IMR-90 (cell line): Measurements from ENCODE around the gene KCTD13. TPM values are rescaled to one million over a fixed set of nuclear protein-coding genes. Genes with fewer than 3 reads are reported as not detected.

Experiments
- ATAC-seq: fragments of 200-7000 bp; cut with Tn5 transposase; 2 replicates; pipeline ENCODE4 v1.9.1; 2020; ENCODE audit warnings: low read depth, mild to moderate bottlenecking, moderate library complexity
- BruUV-seq: library from RNA; stranded (reverse); fragments of 400-500 nt; replicated peaks from 2 replicates; lab custom pipeline; 2021; lab: Mats Ljungman, UMichigan
- CTCF ChIA-PET: fragments of 300-600 bp; formaldehyde crosslinking; extraction: SDS; loops from one replicate; lab custom pipeline; 2021; ENCODE audit warnings: antibody characterized with exemption; lab: Yijun Ruan, JAX
- POLR2A ChIA-PET: fragments of 300-600 bp; sonication (Branson Sonifier 250); formaldehyde crosslinking; loops from one replicate; lab custom pipeline; 2022; ENCODE audit warnings: antibody characterized with exemption; ENCODE audit not compliant: unreplicated experiment; lab: Charles Lee
- DNase-seq: peaks from one replicate; pipeline ENCODE4 v3.0.0; 2013
- H2AFZ ChIP-seq: replicated peaks from 2 replicates; pipeline ENCODE3; 2013; ENCODE audit warnings: low read length, mild to moderate bottlenecking; ENCODE audit not compliant: poor library complexity
- H2AK5ac ChIP-seq: 2 replicates; pipeline ENCODE4 v1.6.1; 2013; ENCODE audit warnings: low read depth, low read length, inconsistent platforms
- H2AK9ac ChIP-seq: replicated peaks from 2 replicates; pipeline ENCODE3; 2013; ENCODE audit warnings: mild to moderate bottlenecking, low read depth, low read length, moderate library complexity; ENCODE audit not compliant: poor library complexity
- H2BK120ac ChIP-seq: 2 replicates; pipeline ENCODE4 v1.6.1; 2013; ENCODE audit warnings: low read depth, low read length, inconsistent platforms
- H2BK15ac ChIP-seq: 3 replicates; pipeline ENCODE4 v1.6.1; 2013; ENCODE audit warnings: low read depth, low read length, inconsistent platforms
- H2BK20ac ChIP-seq: 2 replicates; pipeline ENCODE4 v1.6.1; 2013; ENCODE audit warnings: low read depth, mild to moderate bottlenecking, inconsistent platforms, low read length, moderate library complexity
- H2BK5ac ChIP-seq: 2 replicates; pipeline ENCODE4 v1.6.1; 2013; ENCODE audit warnings: mild to moderate bottlenecking, low read depth, low read length, inconsistent platforms; ENCODE audit not compliant: poor library complexity, severe bottlenecking
- H3K14ac ChIP-seq: replicated peaks from 2 replicates; pipeline ENCODE4 v1.6.1; 2013; ENCODE audit warnings: low read depth, low read length, inconsistent platforms
- H3K18ac ChIP-seq: 2 replicates; pipeline ENCODE4 v1.6.1; 2013; ENCODE audit warnings: low read depth, low read length, control low read depth
- H3K23ac ChIP-seq: 2 replicates; pipeline ENCODE4 v1.6.1; 2013; ENCODE audit warnings: low read depth, low read length, inconsistent platforms
- H3K27ac ChIP-seq: 2 replicates; pipeline ENCODE4 v1.5.1; 2013; ENCODE audit warnings: mild to moderate bottlenecking, control low read depth, low read length; ENCODE audit not compliant: insufficient read depth
- H3K27me3 ChIP-seq: 2 replicates; pipeline ENCODE4 v1.6.1; 2013; ENCODE audit warnings: low read length; ENCODE audit not compliant: control insufficient read depth, insufficient read depth
- H3K36me3 ChIP-seq: 2 replicates; pipeline ENCODE4 v1.6.1; 2013; ENCODE audit warnings: low read length, mixed read lengths; ENCODE audit not compliant: control insufficient read depth, insufficient read depth
- H3K4ac ChIP-seq: 2 replicates; pipeline ENCODE4 v1.6.1; 2013; ENCODE audit warnings: low read depth, low read length, inconsistent platforms
- H3K4me1 ChIP-seq: 2 replicates; pipeline ENCODE4 v1.6.1; 2013; ENCODE audit warnings: low read length, mixed read lengths; ENCODE audit not compliant: control insufficient read depth, insufficient read depth
- H3K4me2 ChIP-seq: 2 replicates; pipeline ENCODE4 v1.6.1; 2013; ENCODE audit warnings: low read depth, mild to moderate bottlenecking, control low read depth, low read length, moderate library complexity
- H3K4me3 ChIP-seq: 2 replicates; pipeline ENCODE4 v1.5.1; 2013; ENCODE audit warnings: low read depth, mild to moderate bottlenecking, control low read depth, low read length, moderate library complexity; ENCODE audit not compliant: insufficient read depth
- H3K56ac ChIP-seq: 2 replicates; pipeline ENCODE4 v1.6.1; 2013; ENCODE audit warnings: low read length, inconsistent platforms; ENCODE audit not compliant: insufficient read depth; ENCODE audit errors: extremely low read depth
- H3K79me1 ChIP-seq, 2 experiments: 2 replicates each; pipeline ENCODE4 v1.6.1; 2013; ENCODE audit warnings: low read length in 2 of 2, inconsistent platforms in 1 of 2, low read depth in 1 of 2
- H3K9ac ChIP-seq: 2 replicates; pipeline ENCODE4 v1.6.1; 2013; ENCODE audit warnings: low read depth, low read length, control low read depth
- H3K9me1 ChIP-seq: 2 replicates; pipeline ENCODE4 v1.6.1; 2013; ENCODE audit warnings: low read length, inconsistent platforms; ENCODE audit not compliant: insufficient read depth
- H3K9me3 ChIP-seq: 2 replicates; pipeline ENCODE4 v1.6.1; 2013; ENCODE audit warnings: low read length; ENCODE audit not compliant: control insufficient read depth, insufficient read depth
- H4K20me1 ChIP-seq: 2 replicates; pipeline ENCODE4 v1.6.1; 2013; ENCODE audit warnings: low read length, inconsistent platforms; ENCODE audit not compliant: insufficient read depth
- H4K5ac ChIP-seq: 2 replicates; pipeline ENCODE4 v1.6.1; 2013; ENCODE audit warnings: mild to moderate bottlenecking, low read depth, low read length, control low read depth
- H4K8ac ChIP-seq, 2 experiments: 2 replicates each; pipeline ENCODE4 v1.6.1; 2013; ENCODE audit warnings: low read depth in 2 of 2, low read length in 2 of 2, control low read depth in 1 of 2, inconsistent platforms in 1 of 2
- H4K91ac ChIP-seq: 2 replicates; pipeline ENCODE4 v1.6.1; 2013; ENCODE audit warnings: low read depth, low read length, inconsistent platforms; ENCODE audit not compliant: insufficient read depth
- CHD1 ChIP-seq: IDR thresholded peaks from 2 replicates; pipeline ENCODE4 v1.6.1; 2012; ENCODE audit warnings: low read depth, low read length, improper control_type of control experiment
- POLR2A ChIP-seq: IDR thresholded peaks from 2 replicates; pipeline ENCODE4 v1.6.1; 2012; ENCODE audit warnings: mild to moderate bottlenecking, low read depth, low read length
- RAD21 ChIP-seq: IDR thresholded peaks from 2 replicates; pipeline ENCODE4 v1.6.1; 2012; ENCODE audit warnings: low read length, improper control_type of control experiment
- RFX5 ChIP-seq: IDR thresholded peaks from 2 replicates; pipeline ENCODE4 v1.8.0; 2012; ENCODE audit warnings: low read depth, mild to moderate bottlenecking, low read length, moderate library complexity
- WGBS, 2 experiments: methylation state at CpG; one replicate each; pipeline versions ENCODE4 v1.1.5 to v1.1.7; 2013; ENCODE audit warnings: missing lambda C conversion rate in 2 of 2; ENCODE audit not compliant: insufficient read length in 1 of 2; ENCODE audit errors: extremely low coverage in 2 of 2; 5-methylcytosine and 5-hydroxymethylcytosine counted together
- dilution Hi-C: fragments of 300-500 bp; cut with HindIII; formaldehyde crosslinking; loops from one replicate; pipeline ENCODE4 v1.14.3; 2018; ENCODE audit warnings: low sequenced_read_pairs; ENCODE audit not compliant: unreplicated experiment
- in situ Hi-C: fragments of 300-500 bp; cut with MboI; formaldehyde crosslinking; loops from 3 replicates; pipeline ENCODE4 v1.14.3; 2019; ENCODE audit warnings: low sequenced_read_pairs, inconsistent platforms, mixed read lengths
- intact Hi-C: fragments of 100-400 bp; cut with micrococcal nuclease; formaldehyde crosslinking; loops from 2 replicates; pipeline ENCODE4 v1.10.0; 2022
- polyA plus RNA-seq, 3 experiments: library from polyadenylated mRNA; depleted of rRNA; stranded (reverse); fragments of >200 nt; gene quantifications; 2 replicates each; pipeline ENCODE4 v1.2.3, GENCODE V29; 2012; ENCODE audit warnings: low replicate concordance in 1 of 3
- total RNA-seq: library from RNA; depleted of rRNA; stranded (reverse); fragments of >200 nt; gene quantifications from 2 replicates; pipeline ENCODE4 v1.2.3, GENCODE V29; 2012

KCTD13 gene
- total and polyA plus RNA-seq, 2 of the 4 experiments (the other 2 are of a cell fraction) = 4.1 to 20.7 TPM

GRCh38 chr16:29868396-29869009 lies 57.5 kb downstream of the KCTD13 start:
- no peaks in the 10 kb centered on the region for H3K4me1 ChIP-seq
- no peak for DNase-seq
- H2BK15ac ChIP-seq = no peak overlapping the region
- H3K9me1 ChIP-seq = no peaks in the 10 kb centered on the region
- H3K56ac ChIP-seq = no peak overlapping the region
- H2AFZ ChIP-seq = no peak overlapping the region
- TF ChIP-seq POLR2A (no peak), RAD21 (no peak), CHD1 (no peak), RFX5 (no peak)
- no peak overlapping the region for H2BK5ac ChIP-seq
- H4K20me1 ChIP-seq = no peaks in the 10 kb centered on the region
- no peak overlapping the region for H4K5ac ChIP-seq
- in situ Hi-C loops (no loop called here), dilution Hi-C loops (no loop called here), intact Hi-C loops (no loop called here)
- H4K91ac ChIP-seq = no peak overlapping the region
- no peak overlapping the region for H2BK20ac ChIP-seq
- H2AK5ac ChIP-seq = no peak overlapping the region
- H3K4me2 ChIP-seq = no peak overlapping the region
- H2AK9ac ChIP-seq = no peak overlapping the region
- H3K18ac ChIP-seq = no peak overlapping the region
- no peaks in the 10 kb centered on the region for H3K9me3 ChIP-seq
- H3K9ac ChIP-seq = no peak overlapping the region
- H4K8ac ChIP-seq = no peak overlapping the region
- no peak overlapping the region for H3K4ac ChIP-seq
- no peak overlapping the region for H3K23ac ChIP-seq
- no peaks in the 10 kb centered on the region for H3K36me3 ChIP-seq
- no TSS peak for BruUV-seq
- no peaks in the 10 kb centered on the region for H3K79me1 ChIP-seq
- CTCF ChIA-PET = no interaction called here
- no peaks in the 10 kb centered on the region for H3K27me3 ChIP-seq
- no peak overlapping the region for H2BK120ac ChIP-seq
- WGBS, 2 experiments = 71% methylated on average over 7 of the region's 8 CpGs; no CpG with 5 or more reads in 1 of the 2 experiments
- no peak overlapping the region for H3K14ac ChIP-seq
- no peak for ATAC-seq
- no peak overlapping the region for H3K4me3 ChIP-seq
- H3K27ac ChIP-seq = no peak overlapping the region
- POLR2A ChIA-PET = interaction anchor here (0.7 kb wide), 1 partner anchor 155 kb away, joined by 3 read pairs; the partner anchor contains the start of gene C16orf92
